Measurements from ENCODE around the gene PACSIN2.

- no peak for TF ChIP-seq CTCF (IDR thresholded peaks at IDR 0.05; ENCODE audit: borderline replicate concordance, extremely low read depth, low read length, poor library complexity, severe bottlenecking)
- TF ChIP-seq EZH2 (IDR thresholded peaks at IDR 0.05; ENCODE audit: borderline replicate concordance, low read depth, low read length, severe bottlenecking) = no peak
Measured at GRCh38 chr22:42929838-42930155, 85.2 kb downstream of the PACSIN2 start.
